HG03045 (cell line): ENCODE measurements around the gene C9orf152.
A peak's percentile ranks its signal among the peaks of the same experiment; 100 is the strongest.

ENCODE experiments used
- ATAC-seq: cut with Tn5 transposase; IDR thresholded peaks from one replicate; pipeline ENCODE4 v1.9.1; 2021; ENCODE audit warnings: mild to moderate bottlenecking, moderate library complexity; ENCODE audit not compliant: unreplicated experiment

C9orf152 gene

DNA sequence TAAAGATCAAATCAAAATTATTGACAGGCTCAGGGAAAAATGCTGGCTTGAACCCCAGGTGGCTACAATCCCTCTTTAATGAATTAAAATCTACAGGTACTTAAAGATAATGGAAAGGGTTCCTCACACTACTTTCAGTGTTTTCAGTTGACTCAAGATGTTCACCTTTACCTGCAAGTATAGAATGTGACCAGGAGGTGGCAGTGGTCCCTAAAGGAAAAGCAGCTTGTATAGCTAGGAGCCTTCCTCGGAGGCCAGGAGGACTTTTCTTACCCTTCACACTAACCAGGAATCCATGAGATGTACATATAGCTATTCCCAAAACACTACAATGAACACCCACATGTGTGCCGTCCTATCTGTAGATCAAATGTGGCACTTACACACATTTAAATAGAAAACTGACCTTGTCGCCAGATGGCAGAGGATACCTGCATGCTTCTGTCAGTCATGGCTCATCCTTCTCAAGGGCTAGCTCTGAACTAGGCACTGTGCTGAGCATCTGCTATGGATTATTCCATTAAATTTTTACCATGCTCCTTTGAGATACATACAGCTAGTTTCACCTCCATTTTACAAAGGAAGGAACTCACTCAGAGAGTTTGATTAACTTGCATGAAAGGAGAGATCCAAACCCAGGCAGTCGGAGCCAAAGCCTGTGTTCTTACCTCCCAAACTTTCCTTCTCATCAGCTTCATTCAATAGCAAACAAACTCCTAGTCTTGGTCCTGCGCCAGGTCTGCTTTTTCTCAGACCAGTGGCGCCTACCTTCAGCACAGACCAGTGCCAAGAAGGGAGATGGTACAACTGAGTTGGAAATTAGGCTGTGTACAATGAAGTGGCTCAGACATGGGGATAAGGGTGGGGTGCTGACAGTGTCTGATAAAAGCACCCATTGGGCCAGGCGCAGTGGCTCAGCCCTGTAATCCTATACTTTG, 24.5 kb downstream of the C9orf152 start:
- ATAC-seq, result no peak

DNA sequence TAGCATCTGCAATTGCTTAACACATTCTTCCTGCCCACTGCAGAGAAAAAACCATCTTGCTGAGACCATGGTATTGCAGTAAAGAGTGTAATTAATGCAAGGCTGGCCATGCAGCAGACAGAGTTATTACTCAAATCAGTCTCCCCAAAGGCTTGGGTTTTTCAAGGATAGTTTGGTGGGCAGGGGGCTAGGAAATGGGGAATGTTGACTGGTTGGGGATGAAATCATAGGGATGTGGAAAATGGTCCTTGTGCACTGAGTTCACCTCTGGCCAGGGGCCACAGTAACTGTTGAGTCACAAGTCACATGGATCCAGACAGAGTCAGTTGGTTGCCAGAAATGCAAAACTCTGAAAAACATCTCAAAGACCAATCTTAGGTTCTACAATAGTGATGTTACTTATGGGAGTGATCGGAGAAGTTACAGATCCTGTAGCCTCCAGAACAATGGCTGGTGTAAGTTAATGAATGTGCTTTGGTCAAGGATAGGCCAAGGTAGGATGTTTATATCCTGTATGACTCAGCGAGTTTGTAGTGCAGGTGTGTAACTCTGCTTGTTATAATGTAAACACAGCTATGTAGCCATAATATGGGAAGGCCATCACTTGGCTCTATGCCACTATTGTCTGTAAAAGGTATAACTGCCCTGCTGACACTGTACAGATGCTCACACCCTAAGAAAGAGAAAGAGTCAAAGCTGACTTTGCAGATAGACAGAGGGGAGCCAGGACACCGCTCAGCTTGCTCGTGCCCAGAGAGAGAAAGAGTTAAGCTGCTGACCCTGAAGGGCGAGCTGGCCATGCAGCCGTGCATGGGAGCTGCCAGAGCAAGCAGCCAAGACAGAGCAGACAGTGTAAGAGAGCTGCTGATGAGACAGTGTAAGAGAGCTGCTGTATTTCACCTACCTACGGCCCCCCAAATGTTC, 27.2 kb downstream of the C9orf152 start:
- ATAC-seq, result no peak

- ATAC-seq, result no peak
Observed at GRCh38 chr9:110179734-110180133, 28.2 kb downstream of the C9orf152 start.

DNA sequence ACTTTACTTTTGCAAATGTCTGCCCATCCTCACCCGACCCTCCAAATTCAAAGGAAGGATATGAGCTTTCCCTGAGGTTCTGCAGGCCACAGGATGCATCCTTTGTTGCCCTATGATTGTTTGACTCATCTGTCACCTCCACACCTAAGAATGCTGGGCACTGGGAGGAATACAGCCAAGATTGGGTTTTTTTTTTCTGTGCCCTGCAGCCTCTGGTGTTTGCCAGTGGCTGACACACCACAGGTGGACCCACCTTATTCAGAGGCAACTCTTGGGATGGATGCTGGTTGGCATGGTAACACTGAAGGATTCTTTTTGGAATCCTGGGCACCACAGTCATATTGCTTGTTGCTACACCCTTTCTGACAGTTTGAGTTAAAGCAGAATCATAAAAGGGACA, 29.7 kb downstream of the C9orf152 start:
- no peak for ATAC-seq

GRCh38 chr9:110175275-110175968, 32.5 kb downstream of the C9orf152 start:
- ATAC-seq, result no peak

DNA sequence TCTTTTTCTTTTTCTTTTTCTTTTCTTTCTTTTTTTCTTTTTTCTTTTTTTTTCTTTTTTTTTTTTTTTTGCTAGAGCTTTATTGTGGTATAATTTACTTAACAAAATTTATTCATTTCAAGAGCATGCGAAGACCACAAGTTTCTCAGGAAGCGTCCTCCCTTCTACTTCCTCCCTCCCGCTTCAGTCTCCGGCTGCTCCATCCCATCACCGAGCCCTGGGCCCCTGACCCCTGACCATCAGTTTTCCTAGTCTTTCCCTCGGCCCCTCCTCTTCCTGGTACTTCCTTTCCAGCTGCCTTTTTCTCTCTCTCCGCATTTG, 34.7 kb downstream of the C9orf152 start:
- ATAC-seq, result no peak

GRCh38 chr9:110170357-110171257, 37.4 kb downstream of the C9orf152 start:
- ATAC-seq, result no peak

- ATAC-seq, result no peak
Observed at GRCh38 chr9:110168486-110168885, 39.5 kb downstream of the C9orf152 start.

DNA sequence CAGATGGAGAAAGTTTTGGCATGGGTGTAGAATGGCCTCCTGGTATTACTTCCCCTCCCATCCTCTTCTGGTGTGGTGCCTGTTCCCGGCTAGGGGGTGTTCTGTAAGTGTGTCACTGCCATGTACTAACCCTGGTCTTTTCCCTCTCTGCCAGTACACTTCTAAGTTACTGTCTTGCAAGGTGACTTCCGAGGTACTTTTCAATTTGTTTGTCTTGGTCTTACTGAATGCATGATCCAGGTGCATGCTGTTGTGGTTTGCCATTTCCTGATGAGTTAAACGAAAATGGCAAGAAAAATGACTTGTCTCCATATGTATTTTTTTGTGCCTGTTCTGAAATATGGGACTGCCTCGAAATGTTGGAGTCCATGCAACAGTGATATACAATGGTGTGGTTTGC, 46.0 kb downstream of the C9orf152 start:
- peak; percentile 40 for ATAC-seq

GRCh38 chr9:110160685-110161084, 47.3 kb downstream of the C9orf152 start:
- ATAC-seq, result no peak

DNA sequence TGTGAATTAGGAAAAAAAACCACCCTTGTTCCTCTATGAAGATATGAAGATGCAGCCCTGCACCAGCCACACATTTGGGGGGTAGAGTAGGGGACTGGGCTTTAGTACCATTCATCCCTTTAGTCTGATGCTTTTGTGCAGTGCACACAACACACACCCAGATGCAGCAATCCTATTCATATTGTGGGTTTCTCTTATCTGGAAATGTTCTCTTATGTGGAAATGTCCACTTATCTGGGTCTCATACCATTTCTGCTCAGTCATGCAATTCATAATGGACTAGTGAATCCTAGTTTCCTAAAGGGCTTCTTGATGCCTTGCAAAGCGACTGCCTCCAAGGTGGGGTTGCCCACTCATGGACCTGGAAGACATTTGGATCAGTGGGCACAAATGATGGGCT, 47.8 kb downstream of the C9orf152 start:
- ATAC-seq, result no peak

GRCh38 chr9:110157823-110158664, 49.9 kb downstream of the C9orf152 start:
- no peak for ATAC-seq

DNA sequence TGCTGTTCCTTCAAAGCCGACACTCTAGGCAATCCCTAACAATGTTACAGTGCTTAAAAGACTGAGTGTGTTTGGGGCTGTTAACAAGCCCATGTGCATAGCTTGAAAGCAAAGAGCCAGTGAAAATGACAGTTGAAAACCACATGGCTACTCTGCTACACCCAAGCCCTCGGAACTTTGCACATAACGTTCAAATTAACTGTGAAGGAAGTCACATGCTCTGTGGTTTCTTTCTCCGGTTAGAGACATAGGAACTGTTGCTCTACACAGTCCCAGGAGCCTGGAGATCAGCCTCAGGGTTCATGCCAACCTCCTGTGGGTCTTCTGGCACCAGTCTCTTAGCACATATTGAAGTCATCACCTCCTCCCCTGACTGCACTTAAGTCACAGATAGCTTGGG, 51.1 kb downstream of the C9orf152 start:
- peak; percentile 69 for ATAC-seq

- peak; percentile 7 for ATAC-seq
Observed at GRCh38 chr9:110156416-110156815, 51.5 kb downstream of the C9orf152 start.

GRCh38 chr9:110155751-110156150, 52.2 kb downstream of the C9orf152 start:
- ATAC-seq, result no peak

- no peak for ATAC-seq
Observed at GRCh38 chr9:110153431-110153830, 54.5 kb downstream of the C9orf152 start.

DNA sequence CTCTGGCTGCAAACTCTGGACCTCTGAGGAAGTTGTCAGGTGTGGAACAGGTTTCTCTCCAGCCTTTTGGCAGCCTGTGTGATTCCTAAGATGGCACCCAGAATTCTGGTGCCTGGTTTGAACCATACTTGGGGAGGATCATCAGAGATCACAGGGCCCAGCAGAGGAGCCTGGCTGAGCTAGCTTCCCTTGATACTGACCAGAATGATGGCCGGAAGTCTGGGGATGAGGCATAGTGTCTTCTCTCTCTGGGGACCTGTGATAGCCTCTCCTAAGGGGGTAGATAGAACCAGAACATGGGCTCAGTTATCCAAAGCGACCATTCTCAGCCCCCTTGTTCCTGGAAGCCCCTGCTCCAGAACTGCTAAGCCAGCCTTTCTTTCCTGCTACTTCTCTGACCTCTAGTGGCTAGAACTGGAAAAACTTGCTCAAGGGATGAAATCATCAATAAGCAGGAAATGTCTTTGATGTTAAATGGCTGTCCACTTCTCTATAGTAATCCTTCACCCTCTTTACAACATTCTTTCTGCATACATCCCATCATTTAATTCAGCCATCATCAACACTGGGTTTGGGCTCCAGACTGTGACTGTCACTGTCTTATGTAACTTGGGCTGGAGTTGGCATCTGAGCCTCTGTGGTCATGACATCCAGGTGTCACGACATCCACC, 55.1 kb downstream of the C9orf152 start:
- ATAC-seq, result no peak
